H1 (cell line): Measurements from ENCODE around the gene NCAPG. TPM values are rescaled to one million over a fixed set of nuclear protein-coding genes. Genes with fewer than 3 reads are reported as not detected.

Source experiments
- CTCF ChIA-PET: fragments of 300-600 bp; sonication (Branson Sonifier 250); formaldehyde crosslinking; loops from one replicate; lab custom pipeline; 2021; ENCODE audit not compliant: partially characterized antibody; lab: Charles Lee
- POLR2A ChIA-PET: fragments of 300-600 bp; sonication (Branson Sonifier 250); formaldehyde crosslinking; loops from one replicate; lab custom pipeline; 2021; ENCODE audit warnings: inconsistent platforms; ENCODE audit not compliant: partially characterized antibody; lab: Charles Lee
- DNase-seq, 2 experiments: peaks; one replicate each; pipeline versions ENCODE4 v3.0.0 to v3.0.0-alpha.2; 2010 to 2022; ENCODE audit warnings: low spot score in 2 of 2, low read depth in 1 of 2, mixed read lengths in 1 of 2
- FAIRE-seq: peaks from 2 replicates; lab custom pipeline; 2011; peaks lifted over from hg19 to GRCh38; lab: Jason Lieb, UNC
- H2AFZ ChIP-seq: 2 replicates; pipeline ENCODE4 v1.8.1; 2012; ENCODE audit warnings: low read length, inconsistent platforms
- H2AK5ac ChIP-seq: 2 replicates; pipeline ENCODE4 v1.6.1; 2013; ENCODE audit warnings: low read depth, low read length
- H2BK120ac ChIP-seq: replicated peaks from 2 replicates; pipeline ENCODE3; 2013; ENCODE audit warnings: low read depth, low read length, inconsistent platforms
- H2BK12ac ChIP-seq: 2 replicates; pipeline ENCODE4 v1.6.1; 2013; ENCODE audit warnings: low read depth, low read length
- H2BK15ac ChIP-seq: 2 replicates; pipeline ENCODE4 v1.6.1; 2013; ENCODE audit warnings: low read length
- H2BK20ac ChIP-seq: 2 replicates; pipeline ENCODE4 v1.6.1; 2013; ENCODE audit warnings: low read length
- H2BK5ac ChIP-seq: 2 replicates; pipeline ENCODE4 v1.6.1; 2013; ENCODE audit warnings: low read depth, low read length
- H3K14ac ChIP-seq: 2 replicates; pipeline ENCODE4 v1.6.1; 2013; ENCODE audit warnings: inconsistent platforms; ENCODE audit not compliant: insufficient read length
- H3K18ac ChIP-seq: 2 replicates; pipeline ENCODE4 v1.6.1; 2013; ENCODE audit warnings: low read length; ENCODE audit errors: extremely low read depth
- H3K23ac ChIP-seq: 2 replicates; pipeline ENCODE4 v1.6.1; 2013; ENCODE audit warnings: inconsistent platforms; ENCODE audit not compliant: insufficient read length
- H3K23me2 ChIP-seq: 2 replicates; pipeline ENCODE4 v1.6.1; 2013; ENCODE audit warnings: low read depth, low read length
- H3K27ac ChIP-seq: 2 replicates; pipeline ENCODE4 v1.6.1; 2011; ENCODE audit warnings: low read depth, low read length, inconsistent platforms
- H3K27me3 ChIP-seq, 4 experiments: replicated peaks in 1 of 4; 1 replicate in 1 of 4; 2 replicates in 3 of 4; pipeline versions ENCODE4 v1.6.1 to v1.8.1; 2011 to 2013; ENCODE audit warnings: low read length in 3 of 4, mild to moderate bottlenecking in 3 of 4, inconsistent platforms in 2 of 4, mixed read lengths in 2 of 4, moderate library complexity in 1 of 4; ENCODE audit not compliant: control insufficient read depth in 3 of 4, insufficient read depth in 3 of 4; ENCODE audit errors: extremely low read depth in 1 of 4
- H3K36me3 ChIP-seq, 4 experiments: 2 replicates each; pipeline versions ENCODE4 v1.6.1 to v1.8.1; 2011 to 2013; ENCODE audit warnings: mild to moderate bottlenecking in 4 of 4, low read length in 3 of 4, moderate library complexity in 2 of 4, control low read depth in 1 of 4, inconsistent platforms in 1 of 4; ENCODE audit not compliant: insufficient read depth in 4 of 4, control insufficient read depth in 2 of 4
- H3K4ac ChIP-seq: replicated peaks from 2 replicates; pipeline ENCODE3; 2013; ENCODE audit warnings: low read length, low read depth, mixed read lengths, inconsistent platforms; ENCODE audit not compliant: insufficient read length
- H3K4me1 ChIP-seq, 4 experiments: replicated peaks in 1 of 4; 1 replicate in 1 of 4; 2 replicates in 3 of 4; pipeline versions ENCODE4 v1.6.1 to v1.8.1; 2011 to 2013; ENCODE audit warnings: low read length in 3 of 4, inconsistent platforms in 2 of 4, mixed read lengths in 1 of 4; ENCODE audit not compliant: insufficient read depth in 4 of 4, control insufficient read depth in 3 of 4
- H3K4me2 ChIP-seq, 2 experiments: 2 replicates each; pipeline versions ENCODE4 v1.6.1 to v1.8.1; 2011 to 2013; ENCODE audit warnings: low read depth in 2 of 2, low read length in 2 of 2, control low read depth in 1 of 2, inconsistent platforms in 1 of 2, mild to moderate bottlenecking in 1 of 2; ENCODE audit not compliant: insufficient read depth in 1 of 2
- H3K4me3 ChIP-seq, 4 experiments: fragments of 200-600, 300-600 bp in 1 of 4; sonication (generic), shearing (Covaris generic), sonication (Bioruptor Twin) in 1 of 4; 2 replicates each; pipeline versions ENCODE4 v1.5.1 to v1.8.1; 2011 to 2016; ENCODE audit warnings: low read length in 4 of 4, low read depth in 3 of 4, control low read depth in 2 of 4, inconsistent platforms in 2 of 4, mild to moderate bottlenecking in 2 of 4, mixed read lengths in 1 of 4, moderate library complexity in 1 of 4; ENCODE audit not compliant: insufficient read depth in 2 of 4; ENCODE audit errors: extremely low read depth in 1 of 4
- H3K56ac ChIP-seq: replicated peaks from 2 replicates; pipeline ENCODE3; 2013; ENCODE audit warnings: low read depth, mild to moderate bottlenecking, mixed read lengths, low read length, inconsistent platforms; ENCODE audit not compliant: insufficient read length
- H3K79me1 ChIP-seq: 2 replicates; pipeline ENCODE4 v1.6.1; 2013; ENCODE audit warnings: low read depth, low read length, control low read depth
- H3K79me2 ChIP-seq, 2 experiments: 2 replicates each; pipeline versions ENCODE4 v1.6.1 to v1.8.1; 2012 to 2013; ENCODE audit warnings: low read length in 2 of 2, mild to moderate bottlenecking in 2 of 2, inconsistent platforms in 1 of 2; ENCODE audit not compliant: insufficient read depth in 2 of 2, control insufficient read depth in 1 of 2
- H3K9ac ChIP-seq, 4 experiments: replicated peaks in 1 of 4; 1 replicate in 1 of 4; 2 replicates in 3 of 4; pipeline versions ENCODE4 v1.6.1 to v1.8.1; 2011 to 2013; ENCODE audit warnings: low read depth in 3 of 4, low read length in 3 of 4, control low read depth in 2 of 4, mild to moderate bottlenecking in 2 of 4, moderate library complexity in 2 of 4, inconsistent platforms in 1 of 4; ENCODE audit errors: extremely low read depth in 1 of 4
- H3K9me3 ChIP-seq, 2 experiments: 2 replicates each; pipeline versions ENCODE4 v1.6.1 to v1.8.1; 2012 to 2013; ENCODE audit warnings: mild to moderate bottlenecking in 2 of 2, moderate library complexity in 2 of 2, control low read depth in 1 of 2, inconsistent platforms in 1 of 2, low read depth in 1 of 2, low read length in 1 of 2, mixed read lengths in 1 of 2; ENCODE audit not compliant: insufficient read depth in 2 of 2
- H4K20me1 ChIP-seq, 2 experiments: replicated peaks in 1 of 2; 2 replicates each; pipeline versions ENCODE3 to v1.8.1; 2011 to 2013; ENCODE audit warnings: inconsistent platforms in 2 of 2, low read length in 2 of 2, mild to moderate bottlenecking in 1 of 2; ENCODE audit not compliant: insufficient read depth in 2 of 2, control insufficient read depth in 1 of 2
- H4K5ac ChIP-seq: 2 replicates; pipeline ENCODE4 v1.6.1; 2013; ENCODE audit warnings: low read length, low read depth, mixed read lengths, inconsistent platforms; ENCODE audit not compliant: insufficient read length
- H4K8ac ChIP-seq: 2 replicates; pipeline ENCODE4 v1.8.0; 2013; ENCODE audit warnings: mild to moderate bottlenecking, moderate library complexity, low read length, inconsistent platforms; ENCODE audit not compliant: insufficient read depth; ENCODE audit errors: extremely low read depth
- H4K91ac ChIP-seq: replicated peaks from 2 replicates; pipeline ENCODE3; 2013; ENCODE audit warnings: low read length, mixed read lengths, inconsistent platforms; ENCODE audit not compliant: insufficient read length
- NRF1 ChIP-seq: IDR thresholded peaks from 2 replicates; pipeline ENCODE4 v1.6.1; 2011; ENCODE audit warnings: mild to moderate bottlenecking, low read depth, low read length, improper control_type of control experiment
- TEAD4 ChIP-seq: IDR thresholded peaks from 2 replicates; pipeline ENCODE4 v1.6.1; 2012; ENCODE audit warnings: low read depth, low read length, inconsistent platforms, mixed read lengths
- ZNF274 ChIP-seq: IDR thresholded peaks from 2 replicates; pipeline ENCODE4 v1.7.0; 2012; ENCODE audit warnings: low read length, borderline replicate concordance; ENCODE audit errors: extremely low read depth
- WGBS, 2 experiments: shearing (Covaris generic) in 1 of 2; methylation state at CpG; one replicate each; pipeline versions ENCODE4 v1.1.6 to v1.1.7; 2013 to 2015; ENCODE audit warnings: low lambda C conversion rate in 2 of 2, mixed read lengths in 2 of 2, inconsistent platforms in 1 of 2, low coverage in 1 of 2, missing lambda C conversion rate in 1 of 2; ENCODE audit not compliant: insufficient replicate concordance in 2 of 2, insufficient coverage in 1 of 2, insufficient read length in 1 of 2; ENCODE audit errors: extremely low coverage in 1 of 2, missing lambda C conversion rate in 1 of 2; 5-methylcytosine and 5-hydroxymethylcytosine counted together
- polyA plus RNA-seq, 7 experiments: library from polyadenylated mRNA; depleted of rRNA in 3 of 7; stranded (reverse) in 5 of 7; unstranded in 2 of 7; fragments of >200 nt in 5 of 7; fragments of 200-250 nt in 2 of 7; gene quantifications; 1 replicate in 5 of 7; 2 replicates in 1 of 7; 4 replicates in 1 of 7; pipeline versions ENCODE4 v1.2.1 to v1.2.3, GENCODE V29; 2011 to 2013; ENCODE audit warnings: missing spikeins in 2 of 7, mixed read lengths in 2 of 7
- total RNA-seq: library from RNA; stranded (reverse); fragmentation: NEBNext Ultra II Directional; extraction: Animal tissue kit (Norgen Biotek cat#: 25700); gene quantifications from 2 replicates; pipeline ENCODE4 v1.2.1, GENCODE V29; 2021
- TF ChIP-seq, protein P1 (sequence below): IDR thresholded peaks from 2 replicates; pipeline ENCODE4 v1.6.1; 2012; ENCODE audit warnings: inconsistent platforms

NCAPG gene
- total and polyA plus RNA-seq, 2 of the 8 experiments (the other 6 are each of a cell fraction or from before 2014, with no cell fraction given) = 12.9 to 52.3 TPM

DNA sequence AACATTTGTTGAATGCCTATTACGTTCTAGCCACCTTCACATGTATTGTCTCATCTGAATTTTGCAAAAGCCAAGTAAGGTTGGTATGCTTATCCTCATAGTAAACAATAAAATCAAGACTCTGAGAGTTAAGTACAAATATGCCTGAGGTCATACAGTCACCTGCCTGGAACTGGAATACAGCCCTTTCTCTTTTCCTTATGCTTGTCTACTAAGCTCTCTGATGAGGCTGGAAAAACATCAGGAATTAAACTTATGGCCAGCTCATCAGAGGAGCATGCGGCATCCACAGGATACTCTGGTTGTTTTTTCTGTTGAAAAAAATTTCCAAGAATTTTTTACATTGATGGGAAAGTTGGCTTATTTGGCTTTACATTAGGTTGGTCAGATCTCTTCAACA is 35.5 kb downstream of the NCAPG start:
- Histone ChIP-seq H3K4me1 (no peaks in the 10 kb centered on the region), H3K9me3 (peaks cover 9 to 19% of the 10 kb centered on the region in 2 experiments), H3K23ac (no peak overlapping the region), H3K4ac (no peak overlapping the region), H2AK5ac (no peak overlapping the region), H2BK15ac (no peak overlapping the region), H2BK5ac (no peak overlapping the region), H3K23me2 (no peaks in the 10 kb centered on the region), H3K4me2 (no peak overlapping the region), H2BK12ac (no peak overlapping the region), H3K79me1 (no peaks in the 10 kb centered on the region), H4K20me1 (no peaks in the 10 kb centered on the region), H3K36me3 (peaks cover 10 to 56% (median 38%) of the 10 kb centered on the region in 4 experiments), H3K27me3 (no peaks in the 10 kb centered on the region), H3K27ac (no peak overlapping the region), H3K14ac (no peak overlapping the region), H3K79me2 (no peaks in the 10 kb centered on the region), H4K5ac (no peak overlapping the region), H3K56ac (no peak overlapping the region), H4K8ac (no peak overlapping the region), H3K9ac (no peak overlapping the region), H4K91ac (no peak overlapping the region), H3K4me3 (no peak overlapping the region), H2BK20ac (no peak overlapping the region), H2BK120ac (no peak overlapping the region), H3K18ac (no peak overlapping the region), H2AFZ (no peak overlapping the region)
- no peak for DNase-seq
- WGBS, 2 experiments = 84% methylated on average over 2 of the region's 2 CpGs; no CpG with 5 or more reads in 1 of the 2 experiments
- POLR2A ChIA-PET = no interaction called here
- CTCF ChIA-PET = interaction anchor here (0.9 kb wide), 1 partner anchor 10 kb away, joined by 3 read pairs; no protein-coding TSS in a partner anchor
- TF ChIP-seq ZNF274 (no peak), TEAD4 (no peak), NRF1 (no peak)
- TF ChIP-seq, protein P1, sequence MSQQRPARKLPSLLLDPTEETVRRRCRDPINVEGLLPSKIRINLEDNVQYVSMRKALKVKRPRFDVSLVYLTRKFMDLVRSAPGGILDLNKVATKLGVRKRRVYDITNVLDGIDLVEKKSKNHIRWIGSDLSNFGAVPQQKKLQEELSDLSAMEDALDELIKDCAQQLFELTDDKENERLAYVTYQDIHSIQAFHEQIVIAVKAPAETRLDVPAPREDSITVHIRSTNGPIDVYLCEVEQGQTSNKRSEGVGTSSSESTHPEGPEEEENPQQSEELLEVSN = no peak
- FAIRE-seq = no peak
